ENCODE measurements around the gene AKAP1.

GRCh38 chr17:57145347-57145746, 60.3 kb downstream of the AKAP1 start:
- TF ChIP-seq CTCF (IDR thresholded peaks at IDR 0.05) (no peak), EZH2 (IDR thresholded peaks at IDR 0.05; ENCODE audit: borderline replicate concordance, insufficient read depth, low read depth, low read length, poor library complexity, severe bottlenecking) (no peak)

All from B cell (primary cell).